GM19351 (cell line): ENCODE measurements around the gene COA7.
A peak's percentile ranks its signal among the peaks of the same experiment; 100 is the strongest.

Experiments
- ATAC-seq: cut with Tn5 transposase; IDR thresholded peaks from one replicate; pipeline ENCODE4 v1.9.1; 2021; ENCODE audit warnings: mild to moderate bottlenecking, moderate library complexity; ENCODE audit not compliant: unreplicated experiment

Gene COA7

DNA sequence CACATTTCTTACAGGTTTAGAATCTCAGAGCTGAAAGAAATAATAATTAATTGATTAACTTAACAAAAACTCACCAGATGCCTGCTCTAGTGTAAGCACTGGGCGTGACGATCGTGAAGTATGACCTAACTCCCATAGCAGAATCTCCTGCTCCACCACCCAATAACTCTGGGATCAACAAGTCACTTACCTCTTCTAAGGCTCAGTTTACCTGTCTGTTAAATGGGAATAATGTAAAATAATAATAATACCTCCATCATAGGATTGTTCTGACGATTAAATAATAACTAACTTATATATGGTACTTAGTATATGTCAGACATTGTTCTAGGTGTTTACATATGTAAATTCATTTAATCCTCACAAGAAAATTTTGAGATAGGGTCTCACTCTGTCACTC lies 24.6 kb downstream of the COA7 start:
- ATAC-seq, result no peak

- no peak for ATAC-seq
Observed at GRCh38 chr1:52672946-52673345, 25.2 kb downstream of the COA7 start.

DNA sequence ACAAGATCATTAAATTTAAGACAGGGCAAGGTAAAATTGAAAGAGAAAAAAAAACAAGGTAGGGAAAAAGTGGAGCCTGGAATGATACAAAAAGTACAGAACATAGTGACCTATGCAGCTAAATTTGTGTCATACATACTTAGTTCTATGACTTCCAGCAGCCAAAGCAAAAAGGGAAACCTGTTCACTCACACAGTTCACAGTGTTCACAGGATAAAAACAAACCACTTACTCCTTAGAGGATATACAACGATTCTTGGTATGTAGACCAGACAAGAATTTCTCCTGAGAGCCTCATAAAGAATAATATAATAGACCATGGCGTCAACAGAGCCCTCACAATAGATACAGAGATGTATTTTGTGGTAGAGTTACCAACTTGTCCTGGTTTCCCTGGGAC lies 27.5 kb downstream of the COA7 start:
- ATAC-seq, result no peak

DNA sequence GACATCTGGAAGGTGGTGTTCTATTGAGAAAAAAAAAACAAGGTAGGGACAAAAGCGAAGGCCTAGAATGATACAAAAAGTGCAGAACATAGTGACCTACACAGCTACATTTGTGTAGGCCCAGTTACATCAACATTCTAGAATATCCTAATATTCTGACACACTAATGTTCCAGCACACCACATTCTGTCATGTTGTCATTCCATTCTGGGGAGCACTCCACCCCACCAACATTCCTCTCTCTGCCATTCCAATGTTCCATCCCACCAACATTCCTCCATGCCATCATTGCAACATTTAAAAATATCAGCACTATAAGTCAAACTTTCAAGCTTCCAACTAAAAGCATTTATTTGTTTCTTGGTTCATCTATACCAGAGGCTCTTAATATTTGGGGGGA lies 28.5 kb downstream of the COA7 start:
- ATAC-seq, result no peak

DNA sequence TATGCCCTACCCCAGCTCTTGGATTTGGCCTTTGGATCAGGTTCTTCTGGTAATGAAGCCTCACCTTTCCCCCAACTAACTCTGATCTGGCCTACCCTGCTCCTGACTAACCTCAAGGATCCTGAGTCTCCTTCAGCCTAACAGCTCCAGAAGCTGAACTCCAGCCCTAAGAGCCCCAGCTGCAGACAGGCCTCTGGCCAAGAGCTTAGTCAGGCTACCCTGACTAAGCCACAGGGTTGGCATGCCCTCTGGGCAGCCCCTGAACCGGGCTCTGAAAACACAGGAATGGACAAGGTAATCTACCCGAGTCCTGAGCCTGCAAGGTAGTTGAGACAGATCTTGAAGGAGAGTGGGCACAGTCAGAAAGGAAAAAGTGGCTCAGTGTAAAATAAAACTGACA lies 29.4 kb downstream of the COA7 start:
- no peak for ATAC-seq

- no peak for ATAC-seq
Observed at GRCh38 chr1:52667984-52668383, 30.2 kb downstream of the COA7 start.

- ATAC-seq, result no peak
Observed at GRCh38 chr1:52667290-52667689, 30.9 kb downstream of the COA7 start.

- no peak for ATAC-seq
Observed at GRCh38 chr1:52665006-52665941, 32.9 kb downstream of the COA7 start.

DNA sequence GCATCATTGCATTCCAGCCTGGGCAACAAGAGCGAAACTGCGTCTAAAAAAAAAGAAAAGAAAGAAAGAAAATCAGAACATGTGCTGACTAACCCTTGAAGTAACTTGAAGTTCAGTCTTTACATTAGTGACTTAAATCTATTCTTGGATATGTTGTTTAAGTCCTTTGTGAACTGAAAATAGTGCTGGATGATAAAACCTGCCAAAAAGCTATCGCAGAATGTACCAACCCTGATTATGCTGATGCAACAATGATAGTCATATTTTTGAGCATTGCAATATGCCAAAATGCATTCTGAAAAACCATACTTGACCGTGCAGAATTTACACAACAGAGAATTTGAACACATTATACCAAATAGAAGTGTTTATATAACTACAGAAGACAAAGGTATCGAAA lies 34.4 kb downstream of the COA7 start:
- ATAC-seq, result no peak

- ATAC-seq, result no peak
Observed at GRCh38 chr1:52662645-52663313, 35.4 kb downstream of the COA7 start.

DNA sequence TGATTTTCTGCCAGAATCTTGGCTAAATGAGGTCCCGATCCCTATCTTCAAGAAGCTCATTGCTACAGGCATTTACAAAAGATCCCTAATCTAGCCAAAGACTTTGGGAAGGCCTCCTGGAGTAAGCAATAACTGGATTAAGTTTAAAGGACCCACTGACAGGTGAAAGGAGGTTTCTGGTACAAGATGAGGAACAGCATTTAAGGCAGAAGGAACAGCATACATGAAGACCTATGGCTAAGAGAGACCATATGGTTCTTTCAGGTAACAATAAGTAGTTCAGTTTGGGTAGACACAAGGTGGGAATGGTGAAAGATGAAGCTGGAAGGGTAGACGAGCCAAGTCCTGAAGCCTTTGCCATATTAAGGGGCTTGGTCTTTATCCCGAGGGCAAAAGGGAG lies 37.3 kb downstream of the COA7 start:
- no peak for ATAC-seq

GRCh38 chr1:52659851-52660596 lies 38.1 kb downstream of the COA7 start:
- peak; percentile 7 for ATAC-seq

DNA sequence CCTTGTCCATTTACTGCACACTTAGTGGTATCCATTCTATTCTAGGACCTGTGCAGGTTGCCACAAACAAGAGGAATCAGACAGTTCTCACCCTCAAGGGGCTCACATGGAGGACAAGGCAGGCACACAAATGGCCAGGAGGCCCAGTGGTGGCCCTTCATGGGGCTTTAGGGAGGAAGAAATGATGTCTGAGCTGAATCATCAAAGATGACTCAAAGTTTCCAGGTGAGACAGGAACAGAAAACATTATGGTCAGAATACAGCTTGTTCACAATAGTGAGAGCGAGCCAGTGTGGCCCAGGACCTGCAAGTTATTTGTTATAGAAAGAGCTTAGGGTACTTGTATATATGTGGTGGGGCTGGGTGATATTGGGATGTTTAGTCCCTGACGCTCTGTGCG lies 38.8 kb downstream of the COA7 start:
- ATAC-seq, result peak; percentile 83

GRCh38 chr1:52658795-52659194 lies 39.4 kb downstream of the COA7 start:
- ATAC-seq, result no peak

DNA sequence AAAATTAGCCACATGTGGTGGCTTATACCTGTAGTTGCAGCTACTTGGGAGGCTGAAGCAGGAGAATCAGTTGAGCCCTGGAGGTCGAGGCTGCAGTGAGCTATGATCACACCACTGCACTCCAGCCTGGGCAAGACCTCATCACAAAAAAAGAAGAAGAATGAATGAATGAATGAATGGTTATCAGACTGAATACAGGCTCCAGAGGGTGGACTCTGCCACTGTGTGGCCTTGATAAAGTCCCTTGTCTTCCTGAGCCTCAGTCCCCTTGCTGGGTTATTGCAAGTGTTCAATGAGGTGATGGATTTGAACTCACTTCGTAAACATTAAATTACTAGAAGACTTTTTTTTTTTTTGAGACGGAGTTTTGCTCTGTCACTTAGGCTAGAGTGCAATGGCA lies 40.4 kb downstream of the COA7 start:
- no peak for ATAC-seq

DNA sequence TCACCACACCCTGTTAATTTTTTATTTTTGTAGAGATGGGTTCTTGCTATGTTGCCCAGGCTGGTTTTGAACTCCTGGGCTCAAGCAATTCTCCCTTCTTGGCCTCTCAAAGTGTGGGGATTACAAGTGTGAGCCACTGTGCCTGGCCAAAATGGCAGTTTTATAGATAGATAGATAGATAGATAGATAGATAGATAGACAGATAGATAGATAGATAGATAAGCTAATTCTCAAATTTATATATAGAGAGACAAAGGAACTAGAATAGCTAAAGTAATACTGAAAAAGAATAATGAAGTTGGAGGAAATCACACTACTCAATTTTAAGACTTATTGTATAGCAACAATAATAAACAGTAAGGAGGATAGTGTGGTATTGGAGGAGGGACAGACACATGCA lies 44.1 kb downstream of the COA7 start:
- no peak for ATAC-seq

- ATAC-seq, result no peak
Observed at GRCh38 chr1:52653207-52653849, 44.8 kb downstream of the COA7 start.

GRCh38 chr1:52651904-52652303 lies 46.2 kb downstream of the COA7 start:
- ATAC-seq, result no peak

DNA sequence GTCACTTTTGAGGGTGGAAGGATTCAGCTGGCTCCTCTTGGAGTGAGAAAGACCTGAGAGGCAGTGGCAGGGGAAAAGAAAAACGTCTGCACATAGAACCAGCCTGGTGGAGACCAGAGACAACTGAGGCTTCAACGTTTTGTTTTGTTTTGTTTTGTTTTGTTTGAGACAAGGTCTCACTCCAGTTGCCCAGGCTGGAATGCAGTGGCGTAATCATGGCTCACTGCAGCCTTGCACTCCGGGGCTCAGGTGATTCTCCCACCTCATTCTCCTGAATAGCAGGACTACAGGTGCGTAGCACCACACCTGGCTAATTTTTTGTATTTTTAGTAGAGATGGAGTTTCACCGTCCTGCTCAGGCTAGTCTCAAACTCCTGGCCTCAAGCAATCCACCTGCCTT lies 52.9 kb downstream of the COA7 start:
- ATAC-seq, result no peak

DNA sequence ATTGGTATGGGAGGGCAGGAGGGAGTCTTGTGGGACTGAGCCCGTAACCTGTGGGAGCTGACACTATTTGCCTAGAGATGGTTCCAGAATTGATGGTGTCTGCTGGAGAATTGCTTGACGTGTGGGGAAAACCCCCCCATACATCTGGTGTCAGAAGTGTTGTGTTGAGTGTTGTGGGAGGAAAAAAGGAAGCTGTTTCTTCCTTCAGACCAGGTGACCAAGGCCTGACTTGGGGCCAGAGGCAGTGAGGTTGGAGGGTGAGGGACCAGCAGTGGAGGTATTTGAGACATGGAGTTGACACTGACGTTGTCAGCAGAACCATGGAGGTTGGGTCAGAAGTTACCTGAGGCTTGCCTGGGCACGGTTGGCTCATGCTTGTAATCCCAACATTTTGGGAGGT lies 56.8 kb downstream of the COA7 start:
- no peak for ATAC-seq

GRCh38 chr1:52640697-52641096 lies 57.5 kb downstream of the COA7 start:
- ATAC-seq, result no peak
